ENCODE measurements around the gene THADA.

DNA sequence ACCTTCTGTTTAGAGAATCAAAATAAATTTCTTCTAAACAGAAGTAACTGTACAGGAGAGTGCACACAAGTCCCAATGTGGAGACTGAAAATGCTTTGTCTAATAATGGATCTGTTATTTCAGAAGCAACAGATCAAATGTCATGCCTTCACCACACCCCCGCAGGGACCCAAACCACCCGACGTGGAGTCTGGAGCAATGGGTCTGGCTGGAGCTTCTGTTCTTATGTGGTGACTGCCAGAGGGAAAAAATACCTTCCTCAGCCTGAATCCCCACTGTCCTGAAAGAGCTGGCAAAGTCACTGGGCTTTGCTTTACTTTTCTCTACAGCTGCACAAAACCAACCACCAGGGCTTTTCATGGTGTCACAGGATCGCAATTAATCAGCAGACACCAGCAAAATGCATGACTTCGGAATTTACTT is 250.4 kb downstream of the THADA start:
- TF ChIP-seq, protein P1, sequence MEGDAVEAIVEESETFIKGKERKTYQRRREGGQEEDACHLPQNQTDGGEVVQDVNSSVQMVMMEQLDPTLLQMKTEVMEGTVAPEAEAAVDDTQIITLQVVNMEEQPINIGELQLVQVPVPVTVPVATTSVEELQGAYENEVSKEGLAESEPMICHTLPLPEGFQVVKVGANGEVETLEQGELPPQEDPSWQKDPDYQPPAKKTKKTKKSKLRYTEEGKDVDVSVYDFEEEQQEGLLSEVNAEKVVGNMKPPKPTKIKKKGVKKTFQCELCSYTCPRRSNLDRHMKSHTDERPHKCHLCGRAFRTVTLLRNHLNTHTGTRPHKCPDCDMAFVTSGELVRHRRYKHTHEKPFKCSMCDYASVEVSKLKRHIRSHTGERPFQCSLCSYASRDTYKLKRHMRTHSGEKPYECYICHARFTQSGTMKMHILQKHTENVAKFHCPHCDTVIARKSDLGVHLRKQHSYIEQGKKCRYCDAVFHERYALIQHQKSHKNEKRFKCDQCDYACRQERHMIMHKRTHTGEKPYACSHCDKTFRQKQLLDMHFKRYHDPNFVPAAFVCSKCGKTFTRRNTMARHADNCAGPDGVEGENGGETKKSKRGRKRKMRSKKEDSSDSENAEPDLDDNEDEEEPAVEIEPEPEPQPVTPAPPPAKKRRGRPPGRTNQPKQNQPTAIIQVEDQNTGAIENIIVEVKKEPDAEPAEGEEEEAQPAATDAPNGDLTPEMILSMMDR (IDR thresholded peaks at IDR 0.05; ENCODE audit: poor library complexity), result no peak
- no peak for TF ChIP-seq EZH2 (IDR thresholded peaks at IDR 0.05; ENCODE audit: borderline replicate concordance)

Measured in hepatocyte (in vitro differentiated cells).